Measurements from ENCODE around the gene SMIM17. TPM values are rescaled to one million over a fixed set of nuclear protein-coding genes. Genes with fewer than 3 reads are reported as not detected.

Gene SMIM17
- total and polyA plus RNA-seq, 4 donors = 0.10 to 0.94 (median 0.27) TPM

DNA sequence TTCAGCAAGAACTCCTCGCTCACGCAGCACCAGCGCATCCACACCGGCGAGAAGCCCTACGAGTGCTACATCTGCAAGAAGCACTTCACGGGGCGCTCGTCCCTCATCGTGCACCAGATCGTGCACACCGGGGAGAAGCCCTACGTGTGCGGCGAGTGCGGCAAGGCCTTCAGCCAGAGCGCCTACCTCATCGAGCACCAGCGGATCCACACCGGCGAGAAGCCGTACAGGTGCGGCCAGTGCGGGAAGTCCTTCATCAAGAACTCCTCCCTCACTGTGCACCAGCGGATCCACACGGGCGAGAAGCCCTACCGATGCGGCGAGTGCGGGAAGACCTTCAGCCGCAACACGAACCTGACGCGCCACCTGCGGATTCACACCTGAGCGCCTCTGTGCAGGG is 20.6 kb upstream of the SMIM17 start:
- Histone ChIP-seq H3K4me3 (no peak overlapping the region), H3K9me3 (ENCODE audit: control insufficient read depth in 4 of 4, insufficient read depth in 3 of 4, low read length in 3 of 4) (peaks cover 0 to 71% (median 3%) of the 10 kb centered on the region in 4 donors), H3K4me1 (ENCODE audit: control insufficient read depth in 5 of 5, insufficient read depth in 5 of 5, low read length in 5 of 5) (no peaks in the 10 kb centered on the region), H3K9ac (ENCODE audit: insufficient read depth in 1 of 2, low read length in 2 of 2) (no peak overlapping the region), H3K36me3 (ENCODE audit: control insufficient read depth in 4 of 4, insufficient read depth in 4 of 4, low read length in 4 of 4) (peaks cover 0 to 37% (median 36%) of the 10 kb centered on the region in 4 donors), H3K27ac (ENCODE audit: low read depth in 1 of 2, low read length in 1 of 2) (no peak overlapping the region), H3K27me3 (ENCODE audit: control insufficient read depth in 3 of 3, insufficient read depth in 3 of 3, low read length in 2 of 3) (no peaks in the 10 kb centered on the region)
- TF ChIP-seq, protein P1, sequence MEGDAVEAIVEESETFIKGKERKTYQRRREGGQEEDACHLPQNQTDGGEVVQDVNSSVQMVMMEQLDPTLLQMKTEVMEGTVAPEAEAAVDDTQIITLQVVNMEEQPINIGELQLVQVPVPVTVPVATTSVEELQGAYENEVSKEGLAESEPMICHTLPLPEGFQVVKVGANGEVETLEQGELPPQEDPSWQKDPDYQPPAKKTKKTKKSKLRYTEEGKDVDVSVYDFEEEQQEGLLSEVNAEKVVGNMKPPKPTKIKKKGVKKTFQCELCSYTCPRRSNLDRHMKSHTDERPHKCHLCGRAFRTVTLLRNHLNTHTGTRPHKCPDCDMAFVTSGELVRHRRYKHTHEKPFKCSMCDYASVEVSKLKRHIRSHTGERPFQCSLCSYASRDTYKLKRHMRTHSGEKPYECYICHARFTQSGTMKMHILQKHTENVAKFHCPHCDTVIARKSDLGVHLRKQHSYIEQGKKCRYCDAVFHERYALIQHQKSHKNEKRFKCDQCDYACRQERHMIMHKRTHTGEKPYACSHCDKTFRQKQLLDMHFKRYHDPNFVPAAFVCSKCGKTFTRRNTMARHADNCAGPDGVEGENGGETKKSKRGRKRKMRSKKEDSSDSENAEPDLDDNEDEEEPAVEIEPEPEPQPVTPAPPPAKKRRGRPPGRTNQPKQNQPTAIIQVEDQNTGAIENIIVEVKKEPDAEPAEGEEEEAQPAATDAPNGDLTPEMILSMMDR (IDR thresholded peaks at IDR 0.05; ENCODE audit: control extremely low read depth, extremely low read depth) = no peak
- DNase-seq = no peak
- 96% methylated on average over 37 of the region's 37 CpGs for WGBS, 2 donors
- ATAC-seq (ENCODE audit: insufficient read depth, low FRiP score) = no peak

- Histone ChIP-seq H3K27ac (ENCODE audit: low read depth in 1 of 2, low read length in 1 of 2) (no peak overlapping the region), H3K4me1 (ENCODE audit: control insufficient read depth in 5 of 5, insufficient read depth in 5 of 5, low read length in 5 of 5) (no peaks in the 10 kb centered on the region), H3K9ac (ENCODE audit: insufficient read depth in 1 of 2, low read length in 2 of 2) (no peak overlapping the region), H3K4me3 (no peak overlapping the region), H3K9me3 (ENCODE audit: control insufficient read depth in 4 of 4, insufficient read depth in 3 of 4, low read length in 3 of 4) (peaks cover 0 to 70% (median 3%) of the 10 kb centered on the region in 4 donors), H3K36me3 (ENCODE audit: control insufficient read depth in 4 of 4, insufficient read depth in 4 of 4, low read length in 4 of 4) (peaks cover 0 to 35% (median 33%) of the 10 kb centered on the region in 4 donors), H3K27me3 (ENCODE audit: control insufficient read depth in 3 of 3, insufficient read depth in 3 of 3, low read length in 2 of 3) (no peaks in the 10 kb centered on the region)
- TF ChIP-seq, protein P1 (IDR thresholded peaks at IDR 0.05; ENCODE audit: control extremely low read depth, extremely low read depth) = no peak
- ATAC-seq (ENCODE audit: insufficient read depth, low FRiP score) = no peak
- no peak for DNase-seq
- 90 to 93% methylated on average over 9 of the region's 9 CpGs for WGBS, 2 donors
Observed at GRCh38 chr19:56623006-56623405, 20.0 kb upstream of the SMIM17 start.

GRCh38 chr19:56625708-56626107 is 17.3 kb upstream of the SMIM17 start:
- Histone ChIP-seq H3K4me1 (ENCODE audit: control insufficient read depth in 5 of 5, insufficient read depth in 5 of 5, low read length in 5 of 5) (no peaks in the 10 kb centered on the region), H3K4me3 (no peak overlapping the region), H3K36me3 (ENCODE audit: control insufficient read depth in 4 of 4, insufficient read depth in 4 of 4, low read length in 4 of 4) (peaks cover 0 to 35% (median 28%) of the 10 kb centered on the region in 4 donors), H3K9me3 (ENCODE audit: control insufficient read depth in 4 of 4, insufficient read depth in 3 of 4, low read length in 3 of 4) (peaks cover 0 to 70% (median 7%) of the 10 kb centered on the region in 4 donors), H3K27me3 (ENCODE audit: control insufficient read depth in 3 of 3, insufficient read depth in 3 of 3, low read length in 2 of 3) (no peaks in the 10 kb centered on the region), H3K9ac (ENCODE audit: insufficient read depth in 1 of 2, low read length in 2 of 2) (no peak overlapping the region), H3K27ac (ENCODE audit: low read depth in 1 of 2, low read length in 1 of 2) (no peak overlapping the region)
- DNase-seq (no peak), ATAC-seq (ENCODE audit: insufficient read depth, low FRiP score) (no peak)
- TF ChIP-seq, protein P1 (IDR thresholded peaks at IDR 0.05; ENCODE audit: control extremely low read depth, extremely low read depth) = no peak
- WGBS, 2 donors = 94 to 98% methylated on average over 9 of the region's 9 CpGs

DNA sequence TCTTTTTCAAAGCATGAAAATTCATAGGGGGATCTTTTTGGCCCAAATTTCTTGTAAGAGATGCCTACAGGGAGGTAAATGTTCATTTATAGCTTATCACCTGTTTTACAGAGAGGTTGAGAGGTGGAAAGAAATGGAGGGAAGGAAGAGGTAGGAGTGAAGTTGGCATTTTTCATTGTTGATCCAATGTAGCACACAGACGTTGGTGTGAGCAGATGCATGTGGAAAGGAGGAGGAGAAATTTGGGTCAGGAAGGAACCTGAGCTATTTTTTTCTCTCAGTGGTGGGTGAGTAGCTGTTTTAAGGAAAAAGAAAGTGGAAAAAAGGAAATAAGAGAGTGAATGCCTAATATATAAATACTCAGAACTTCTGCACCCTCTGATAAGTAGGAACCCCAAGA is 9.9 kb upstream of the SMIM17 start:
- WGBS, 2 donors = 21 to 26% methylated on average over 1 of the region's 1 CpG
- DNase-seq (no peak), ATAC-seq (ENCODE audit: insufficient read depth, low FRiP score) (no peak)
- no peaks in the 10 kb centered on the region for H3K36me3 ChIP-seq (ENCODE audit: control insufficient read depth in 4 of 4, insufficient read depth in 4 of 4, low read length in 4 of 4)
- no peak overlapping the region for H3K9ac ChIP-seq (ENCODE audit: insufficient read depth in 1 of 2, low read length in 2 of 2)
- peaks cover 0 to 38% (median 16%) of the 10 kb centered on the region in 4 donors for H3K9me3 ChIP-seq (ENCODE audit: control insufficient read depth in 4 of 4, insufficient read depth in 3 of 4, low read length in 3 of 4)
- H3K4me3 ChIP-seq = no peak overlapping the region
- no peak overlapping the region for H3K27ac ChIP-seq (ENCODE audit: low read depth in 1 of 2, low read length in 1 of 2)
- H3K4me1 ChIP-seq (ENCODE audit: control insufficient read depth in 5 of 5, insufficient read depth in 5 of 5, low read length in 5 of 5) = no peaks in the 10 kb centered on the region
- H3K27me3 ChIP-seq (ENCODE audit: control insufficient read depth in 3 of 3, insufficient read depth in 3 of 3, low read length in 2 of 3) = no peaks in the 10 kb centered on the region
- TF ChIP-seq, protein P1 (IDR thresholded peaks at IDR 0.05; ENCODE audit: control extremely low read depth, extremely low read depth) = no peak
